Germinal center (tissue), 1 donor: ENCODE measurements around the gene CDYL.

Source experiments
- DNase-seq: peaks from one replicate; pipeline ENCODE4 v3.0.0; 2012; ENCODE audit warnings: mixed read lengths, low spot score

The CDYL gene

DNA sequence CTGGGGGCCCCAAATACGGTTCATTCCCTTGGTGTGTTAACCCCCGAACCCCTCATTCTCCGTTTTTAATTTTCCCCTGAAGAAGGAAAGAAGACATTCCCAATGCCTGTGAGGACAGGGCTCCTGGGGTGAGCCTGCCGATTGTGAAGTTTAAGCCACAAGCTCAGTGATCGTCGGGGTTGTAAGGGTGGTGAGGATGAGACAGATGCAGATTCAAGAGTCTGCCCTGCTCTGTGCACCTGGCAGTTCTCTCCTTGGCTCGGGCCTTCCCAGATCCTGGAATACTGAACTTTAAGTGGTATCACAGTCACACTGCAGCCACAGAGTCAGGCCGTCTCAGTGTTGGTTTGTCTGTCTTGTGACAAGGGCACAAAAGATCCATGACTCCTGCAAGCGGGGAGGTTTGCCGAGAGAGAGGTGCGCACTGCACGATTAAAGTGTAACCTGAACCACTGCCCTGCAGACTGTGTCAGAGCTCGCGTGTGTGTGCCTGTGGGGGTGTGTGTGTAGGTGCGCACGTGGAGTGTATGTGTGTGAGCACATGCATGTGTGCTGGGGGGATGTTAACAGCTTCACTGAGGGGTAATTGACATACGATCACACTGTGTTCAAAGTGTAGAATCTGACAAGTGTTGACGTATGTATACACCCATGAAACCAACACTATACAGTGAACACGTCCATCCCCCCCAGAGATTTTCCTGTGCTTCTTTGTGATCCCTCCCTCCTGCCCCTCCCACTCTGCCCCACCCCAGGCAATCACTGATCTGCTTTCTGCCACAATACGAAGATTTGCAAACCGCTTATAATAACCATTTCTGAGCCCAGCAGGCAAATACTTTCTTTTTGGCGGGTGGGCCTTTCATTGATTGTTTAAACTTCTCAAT, 188.7 kb downstream of the CDYL start:
- no peak for DNase-seq

DNA sequence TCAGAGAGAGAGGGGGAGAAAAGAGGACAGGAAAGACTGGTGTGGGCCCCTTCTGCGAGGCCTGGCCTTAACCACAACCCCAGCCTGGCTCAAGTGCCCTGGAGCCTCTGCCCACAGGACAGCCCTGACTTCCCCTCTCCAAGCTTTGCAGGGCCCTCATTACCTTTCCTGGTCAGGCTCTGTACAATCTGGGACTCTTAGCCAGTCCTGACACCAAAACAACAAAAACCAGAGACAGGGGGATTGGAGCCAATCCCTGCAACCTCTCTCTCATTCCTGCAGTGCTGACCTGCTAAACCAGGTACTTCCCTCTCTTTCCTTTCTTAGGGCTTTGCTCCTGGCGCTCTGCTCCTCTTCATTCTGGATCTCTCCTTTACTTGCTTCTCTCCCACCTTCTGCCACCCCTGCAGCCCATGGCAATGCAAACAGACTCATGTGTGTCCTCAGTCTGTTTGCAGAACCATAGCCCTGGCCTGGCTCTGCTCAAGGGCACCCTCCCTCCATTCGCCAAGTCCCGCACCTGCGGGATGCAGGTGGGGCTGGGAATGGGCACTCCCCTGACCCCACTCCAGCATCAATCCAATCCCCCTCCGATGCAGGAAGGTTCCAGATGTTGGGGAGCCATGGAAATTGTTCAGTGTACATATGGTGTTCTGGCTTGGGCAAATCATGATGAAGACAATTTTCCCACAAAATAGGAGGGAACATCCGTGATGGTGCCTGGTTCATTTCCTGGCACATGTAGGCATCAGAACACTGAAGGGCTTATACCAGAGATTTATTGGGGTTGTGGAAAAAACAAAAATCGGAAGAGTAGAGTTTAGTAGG, 189.6 kb downstream of the CDYL start:
- no peak for DNase-seq

DNA sequence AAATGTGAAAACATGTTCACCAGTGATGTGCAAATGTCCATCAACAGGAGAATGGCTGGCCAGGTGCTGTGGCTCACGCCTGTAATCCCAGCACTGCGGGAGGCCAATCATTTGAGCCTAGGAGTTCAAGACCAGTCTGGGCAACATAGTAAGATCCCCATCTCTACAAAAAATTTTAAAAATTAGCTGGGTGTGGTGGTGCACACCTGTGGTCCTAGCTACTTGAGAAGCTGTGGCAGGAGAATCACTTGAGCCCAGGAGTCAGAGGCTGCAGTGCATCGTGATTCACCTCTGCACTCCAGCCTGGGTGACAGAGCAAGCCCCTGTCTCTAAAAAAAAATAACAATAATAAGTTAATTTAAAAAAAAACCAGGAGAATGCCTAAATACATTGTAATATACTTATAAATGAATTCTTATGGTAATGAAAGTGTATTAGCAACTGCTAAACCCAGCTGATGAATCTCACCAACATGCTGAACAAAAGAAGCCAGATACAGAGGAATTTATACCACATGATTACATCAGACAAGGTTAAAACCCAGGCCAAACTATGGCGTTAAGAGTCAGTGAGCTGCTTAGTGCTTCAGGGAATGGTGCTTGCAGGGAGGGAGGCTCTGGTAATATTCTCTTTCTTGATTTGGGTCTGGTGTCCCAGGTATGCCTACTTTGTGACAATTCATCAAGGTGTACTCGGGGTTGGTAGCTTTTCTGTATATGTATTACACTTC, 191.3 kb downstream of the CDYL start:
- DNase-seq = no peak

DNA sequence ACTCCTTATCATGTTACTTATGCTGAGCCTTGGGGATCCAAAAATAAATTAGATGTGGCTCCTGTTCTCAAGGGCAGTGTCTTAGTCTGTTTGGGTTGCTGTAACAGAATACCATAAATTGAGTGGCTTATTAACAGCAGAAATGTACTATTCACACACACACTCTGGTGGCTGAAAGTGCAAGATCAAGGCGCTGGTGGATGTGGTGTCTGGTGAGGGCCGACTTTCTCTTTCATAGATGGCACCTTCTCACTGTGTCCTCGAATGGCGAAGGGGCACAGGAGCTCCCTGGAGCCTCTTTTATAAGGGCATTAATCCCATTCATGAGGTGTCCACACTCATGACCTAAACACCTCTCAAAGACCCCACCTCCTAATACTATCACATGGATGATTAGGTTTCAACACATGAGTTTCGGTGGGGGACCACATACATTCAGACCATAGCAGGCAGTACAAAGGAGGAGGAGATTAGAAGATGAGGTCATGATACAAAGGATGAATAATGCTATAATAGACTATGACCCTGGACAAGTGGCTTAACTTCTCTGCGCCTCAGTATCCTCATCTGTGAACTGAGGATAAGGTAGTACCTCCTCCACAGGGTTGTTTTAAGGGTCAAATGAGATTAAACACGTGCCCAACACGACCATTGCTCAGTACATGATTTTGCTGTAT, 193.5 kb downstream of the CDYL start:
- DNase-seq = no peak

DNA sequence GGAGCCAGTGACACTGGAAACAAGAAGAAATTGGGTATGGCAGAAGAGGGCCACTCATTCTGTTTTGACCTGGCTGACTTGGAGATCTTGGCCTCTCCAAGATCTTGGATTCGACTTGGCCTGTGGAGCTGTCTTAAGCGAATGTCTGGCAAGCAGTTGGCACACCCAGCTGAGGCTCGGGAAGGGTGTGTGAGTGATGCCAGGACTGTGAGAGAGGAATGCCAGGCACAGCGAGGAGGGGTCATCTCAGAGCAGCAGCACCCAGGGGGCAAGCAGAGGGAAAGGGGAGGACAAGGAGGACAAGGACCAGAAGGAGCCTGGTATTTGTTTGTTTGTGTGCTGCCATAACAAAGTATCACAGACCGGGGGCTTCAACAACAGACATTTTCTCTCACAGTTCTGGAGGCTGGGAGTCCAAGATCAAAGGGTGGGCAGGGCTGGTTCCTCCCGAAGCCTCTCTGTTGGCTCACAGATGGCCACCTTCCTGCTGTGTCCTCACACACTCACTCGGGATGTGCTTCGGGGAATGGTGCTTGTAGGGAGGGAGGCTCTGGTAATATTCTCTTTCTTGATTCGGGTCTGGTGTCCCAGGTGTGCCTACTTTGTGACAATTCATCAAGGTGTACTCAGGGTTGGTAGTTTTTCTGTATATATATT, 194.7 kb downstream of the CDYL start:
- no peak for DNase-seq

DNA sequence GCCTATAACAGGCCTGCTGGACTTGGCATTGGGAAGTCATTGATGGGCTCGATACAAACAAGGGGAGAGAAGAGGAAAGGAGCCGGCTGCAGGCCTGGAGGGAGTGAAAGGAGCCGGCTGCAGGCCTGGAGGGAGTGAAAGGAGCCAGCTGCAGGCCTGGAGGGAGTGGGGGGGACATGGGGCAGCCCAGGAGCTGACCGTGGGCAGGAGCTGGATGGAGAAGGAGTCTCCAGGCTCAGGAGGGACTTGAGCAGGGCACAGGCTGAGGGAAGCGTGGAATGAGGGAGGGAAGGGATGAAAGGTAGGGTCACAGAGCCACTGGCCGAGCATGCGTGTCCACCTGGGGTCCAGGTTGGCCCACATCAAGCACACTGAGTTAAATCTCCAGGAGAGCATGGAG, 195.6 kb downstream of the CDYL start:
- DNase-seq = no peak

DNA sequence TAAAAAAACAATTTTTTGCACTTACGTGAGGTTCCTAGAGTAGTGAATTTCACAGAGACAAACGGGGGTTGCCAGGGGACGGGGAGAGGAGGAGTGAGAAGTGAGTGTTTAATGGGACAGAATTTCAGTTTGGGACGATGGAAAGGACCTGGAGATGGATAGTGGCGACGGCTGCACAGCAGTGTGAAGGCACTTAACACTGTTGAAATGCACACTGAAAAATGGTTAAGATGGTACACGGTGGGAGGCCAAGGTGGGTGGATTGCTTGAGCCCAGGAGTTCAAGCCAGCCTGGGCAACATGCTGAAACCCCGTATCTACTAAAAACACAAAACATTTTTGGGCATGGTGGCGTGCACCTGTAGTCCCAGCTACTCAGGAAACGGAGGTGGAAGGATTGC, 196.2 kb downstream of the CDYL start:
- DNase-seq = no peak

DNA sequence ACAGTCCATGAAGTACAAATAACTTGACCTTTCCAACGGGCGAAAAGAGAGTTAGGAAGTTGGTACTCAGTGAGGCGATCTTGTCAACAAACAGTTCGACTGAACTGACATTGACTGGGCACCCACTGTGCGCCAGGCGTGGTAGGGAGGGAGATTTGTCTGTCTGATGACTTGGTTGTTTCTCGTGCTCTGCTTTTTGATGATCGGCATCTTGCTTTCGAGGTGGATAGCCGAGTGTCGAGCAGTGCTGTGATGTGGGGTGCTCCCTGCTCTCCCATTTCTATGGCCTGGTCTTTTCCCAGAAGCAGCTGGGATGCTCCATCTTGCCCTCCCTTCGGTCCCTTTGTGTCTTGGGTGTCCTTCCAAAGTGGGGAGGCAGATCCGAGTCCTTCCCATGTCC, 197.2 kb downstream of the CDYL start:
- no peak for DNase-seq

DNA sequence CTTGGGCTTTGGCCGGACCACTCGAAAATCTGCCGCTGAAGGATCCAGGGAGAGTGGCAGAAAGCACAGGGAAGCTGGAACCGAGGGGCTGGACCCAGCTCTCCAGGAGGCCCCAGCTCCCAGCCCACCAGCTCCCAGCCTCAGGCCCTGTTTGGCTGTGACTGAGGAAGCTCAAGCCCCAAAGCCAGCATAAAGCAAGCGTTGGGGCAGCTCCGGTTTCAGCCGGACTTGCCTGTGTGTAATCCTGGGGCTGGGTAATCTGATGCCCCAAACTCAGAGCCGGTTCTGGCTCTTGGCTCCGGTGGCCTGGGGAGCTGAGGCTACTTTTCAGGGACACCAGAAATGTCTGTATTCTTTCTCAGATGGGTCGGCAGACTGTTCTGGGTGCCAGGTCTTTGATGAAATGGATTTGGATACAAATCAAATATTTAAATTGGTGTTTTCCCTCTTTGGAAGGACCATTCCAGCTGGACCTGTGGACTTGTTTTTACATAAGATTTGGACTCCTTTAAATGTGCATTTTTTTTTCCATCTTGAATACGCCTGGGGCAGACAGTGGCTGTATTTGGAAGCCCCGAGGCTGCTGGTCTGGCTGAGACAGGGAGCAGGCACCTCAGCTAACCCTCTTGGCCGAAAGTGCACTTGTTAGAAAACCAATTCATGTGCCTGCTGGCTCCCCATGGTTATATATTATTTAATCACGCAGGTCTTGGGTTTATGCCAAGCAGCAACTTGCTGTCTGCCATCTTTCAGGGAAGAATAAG, 198.0 kb downstream of the CDYL start:
- no peak for DNase-seq

DNA sequence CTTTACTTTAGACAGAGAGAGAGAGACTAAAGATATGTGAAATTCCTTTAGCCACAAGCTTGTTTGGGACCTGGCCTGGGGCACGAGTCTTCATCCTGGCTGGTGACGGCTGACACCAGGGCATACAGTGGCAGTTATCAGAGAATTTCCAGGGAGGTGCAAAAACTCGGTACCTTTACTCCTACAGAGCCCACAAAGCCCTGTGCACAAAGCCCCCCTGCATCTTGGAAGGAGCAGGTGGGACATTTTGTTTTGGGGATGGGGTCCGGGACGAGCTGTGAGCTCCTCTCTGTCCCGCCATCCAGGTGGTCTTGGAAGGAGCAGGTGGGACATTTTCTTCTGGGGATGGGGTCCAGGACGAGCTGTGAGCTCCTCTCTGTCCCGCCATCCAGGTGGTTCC, 198.8 kb downstream of the CDYL start:
- no peak for DNase-seq

DNA sequence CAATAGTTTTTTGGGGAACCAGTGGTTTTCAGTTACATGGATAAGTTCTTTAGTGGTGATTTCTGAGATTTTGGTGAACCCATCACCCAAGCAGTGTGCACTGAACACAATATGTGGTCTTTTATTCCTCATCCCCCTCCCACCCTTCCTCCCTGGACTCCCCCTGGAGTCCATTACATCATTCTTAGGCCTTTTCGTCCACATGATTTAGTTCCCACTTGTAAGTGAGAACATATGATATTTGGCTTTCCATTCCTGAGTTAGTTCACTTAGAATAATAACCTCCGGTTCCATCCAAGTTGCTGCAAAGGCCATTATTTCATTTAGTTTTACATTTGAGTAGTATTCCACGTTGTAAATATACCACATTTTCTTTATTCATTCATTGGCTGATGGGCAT, 199.3 kb downstream of the CDYL start:
- DNase-seq = no peak

DNA sequence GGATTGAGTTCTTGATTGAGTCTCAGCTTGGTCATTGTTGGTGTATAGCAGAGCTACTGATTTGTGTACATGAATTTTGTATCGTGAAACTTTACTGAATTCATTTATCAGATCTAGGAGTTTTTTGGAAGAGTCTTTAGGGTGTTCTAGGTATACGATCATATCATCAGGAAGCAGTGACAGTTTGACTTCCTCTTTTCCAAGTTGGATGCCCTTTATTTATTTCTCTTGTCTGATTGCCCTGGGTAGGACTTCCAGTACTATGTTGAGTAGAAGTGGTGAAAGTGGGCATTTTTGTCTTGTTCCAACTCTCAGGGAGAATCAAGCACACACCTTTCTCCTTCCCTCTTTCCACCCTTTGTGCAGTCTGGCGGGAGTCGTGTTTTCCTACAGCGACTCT, 201.3 kb downstream of the CDYL start:
- DNase-seq = no peak

DNA sequence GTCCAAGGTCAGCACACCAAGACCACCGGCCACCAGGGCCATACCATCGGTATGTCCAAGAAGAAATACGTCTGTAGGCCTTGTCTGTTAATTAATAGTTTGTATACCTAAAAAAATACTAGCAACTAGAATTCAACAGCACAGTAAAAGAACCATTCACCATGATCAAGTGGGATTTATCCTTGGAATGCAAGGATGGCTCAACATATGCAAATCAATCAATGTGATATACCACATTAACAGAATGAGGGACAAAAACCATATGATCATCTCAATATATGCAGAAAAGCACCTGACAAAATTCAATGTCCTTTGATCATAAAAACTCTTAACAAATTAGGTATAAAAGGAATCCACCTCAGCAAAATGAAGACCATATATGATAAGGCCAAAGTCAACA, 203.2 kb downstream of the CDYL start:
- DNase-seq = no peak

DNA sequence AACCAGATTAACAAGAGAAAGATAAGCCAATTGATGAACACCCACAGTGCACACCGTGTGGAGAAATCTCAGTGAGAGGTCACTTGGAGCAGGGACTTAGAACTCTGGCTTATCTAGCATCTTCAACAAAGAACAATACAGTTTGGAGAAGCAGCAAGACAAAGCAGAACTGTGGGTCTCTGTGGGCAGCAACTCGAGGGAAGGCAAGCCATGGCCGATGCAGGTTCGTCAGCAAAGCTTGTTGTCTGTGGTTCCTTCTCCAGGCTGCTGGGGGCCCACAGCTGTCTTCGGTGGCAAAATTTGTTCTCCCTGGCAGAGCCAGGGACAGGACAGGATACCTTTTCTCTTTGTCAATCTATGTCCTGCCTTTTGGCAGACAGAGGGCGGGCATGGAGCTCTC, 205.6 kb downstream of the CDYL start:
- no peak for DNase-seq

DNA sequence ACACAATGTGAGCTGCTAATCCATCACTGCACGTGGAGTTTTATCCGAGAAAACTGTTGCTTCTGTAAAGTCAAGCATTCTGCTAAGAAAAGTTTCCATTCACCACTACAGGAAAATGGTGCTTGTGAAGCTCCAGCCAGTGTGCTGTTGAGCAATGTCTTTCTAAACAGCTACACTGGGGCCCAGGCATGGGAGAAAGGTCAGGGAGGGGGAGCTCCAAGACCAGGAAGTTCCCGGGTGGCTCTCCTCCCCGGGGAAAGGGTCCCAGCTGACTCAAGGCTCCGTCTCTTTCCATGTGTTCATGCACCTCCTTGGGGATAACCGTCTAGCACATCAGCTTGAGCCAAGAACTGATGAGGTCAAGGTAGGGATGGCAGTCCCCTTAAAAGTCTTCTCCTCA, 207.1 kb downstream of the CDYL start:
- no peak for DNase-seq

DNA sequence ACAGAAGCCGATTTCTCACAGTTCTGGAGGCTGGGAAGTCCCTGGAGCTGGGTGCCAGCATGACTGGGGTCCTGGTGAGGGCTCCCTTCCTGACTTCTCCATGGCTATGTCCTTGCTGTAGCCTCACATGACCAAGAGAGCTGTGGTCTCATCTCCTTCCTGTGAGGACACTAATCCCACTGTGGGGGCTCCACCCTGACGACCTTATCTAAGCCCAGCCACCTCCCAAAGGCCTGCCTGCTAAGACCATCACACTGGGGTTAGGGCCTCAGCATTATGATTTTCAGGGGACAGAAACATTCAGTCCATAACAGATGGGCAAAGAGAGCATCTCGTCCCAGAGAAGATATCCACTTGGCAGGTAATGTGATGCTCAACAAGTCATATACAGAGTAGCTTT, 210.8 kb downstream of the CDYL start:
- DNase-seq = no peak

DNA sequence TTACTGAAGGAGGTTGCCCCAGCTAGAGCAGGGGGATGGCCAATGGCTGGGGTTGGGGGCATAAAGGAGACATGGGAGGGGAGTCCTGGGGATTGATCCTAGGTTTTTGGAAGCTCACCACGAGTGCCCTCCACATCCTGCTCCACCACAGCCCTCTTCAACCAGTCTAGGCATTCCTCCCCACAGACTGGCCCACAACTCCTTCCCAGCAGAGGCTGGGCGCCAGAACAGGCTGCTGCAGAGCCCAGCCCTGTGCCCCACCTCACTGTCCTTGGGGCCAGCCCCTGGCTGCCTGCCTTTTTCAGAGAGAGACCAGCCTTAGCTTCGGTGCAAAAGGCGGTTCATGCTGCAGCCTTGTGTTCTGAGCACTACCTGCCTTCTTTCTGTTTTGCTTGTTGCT, 211.2 kb downstream of the CDYL start:
- no peak for DNase-seq

DNA sequence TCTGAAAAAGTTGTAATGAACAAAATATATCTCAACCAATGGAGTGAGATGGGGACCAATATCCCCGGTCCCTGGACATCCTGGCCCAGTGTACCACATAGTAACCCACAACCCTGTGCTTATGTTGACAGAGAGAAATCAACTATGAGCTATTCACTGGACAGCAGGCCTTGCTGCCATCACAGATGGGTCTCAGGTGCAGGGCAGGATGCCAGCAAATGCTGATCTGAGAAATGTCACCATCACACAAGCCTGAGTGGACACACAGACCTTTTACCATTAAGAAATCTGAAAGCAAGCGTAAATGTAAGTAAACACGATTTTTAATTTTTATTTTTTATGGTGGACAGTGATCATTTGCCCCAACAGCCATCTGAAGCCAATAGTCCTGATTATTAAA, 218.5 kb downstream of the CDYL start:
- DNase-seq = no peak

DNA sequence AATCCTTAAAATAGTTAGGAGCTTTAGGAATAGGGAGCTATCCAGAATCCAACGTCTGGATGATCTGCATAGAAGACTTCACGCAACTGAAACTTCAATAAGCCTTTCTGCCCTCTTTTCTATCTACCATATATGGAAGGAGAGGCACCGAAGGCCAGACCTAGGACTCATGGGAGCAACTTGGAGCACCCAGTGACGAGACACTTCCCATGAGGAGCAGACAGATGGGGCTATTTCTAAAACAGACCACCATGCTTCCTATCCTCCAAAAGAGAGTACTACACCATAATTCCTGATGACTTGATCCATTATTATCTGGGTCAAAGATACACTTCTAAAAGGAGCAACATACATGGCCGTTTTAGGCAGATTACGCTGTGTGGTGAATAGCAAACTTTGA, 221.7 kb downstream of the CDYL start:
- no peak for DNase-seq

DNA sequence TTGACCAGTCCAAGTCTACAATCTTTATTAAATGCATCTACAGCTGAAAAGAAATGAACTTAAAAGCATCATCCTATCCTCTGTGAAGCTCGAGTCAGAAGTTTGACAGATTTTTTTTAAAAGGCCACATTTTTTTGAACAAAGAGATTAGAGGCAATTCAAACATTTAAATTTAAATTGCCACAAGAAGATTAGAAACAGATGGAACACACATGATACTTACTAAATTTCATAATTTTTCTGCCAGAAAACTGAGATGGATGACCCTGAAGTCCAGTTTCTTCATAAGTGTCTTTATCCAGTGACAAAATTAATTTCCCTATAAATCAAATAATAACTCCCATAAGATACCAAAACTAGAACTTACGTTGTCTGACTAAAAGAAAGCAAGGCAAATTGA, 223.4 kb downstream of the CDYL start:
- DNase-seq = no peak
